PC-3 (cell line): ENCODE measurements around the gene SLC36A3. TPM values are rescaled to one million over a fixed set of nuclear protein-coding genes. Genes with fewer than 3 reads are reported as not detected.

Experiments
- ATAC-seq: fragments of 200-7000 bp; cut with Tn5 transposase; 2 replicates; pipeline ENCODE4 v1.9.1; 2020; ENCODE audit warnings: mild to moderate bottlenecking, moderate library complexity
- BruUV-seq: library from RNA; stranded (reverse); fragments of 400-500 nt; replicated peaks from 2 replicates; lab custom pipeline; 2021; lab: Mats Ljungman, UMichigan
- CTCF ChIA-PET: fragments of 300-600 bp; sonication (Branson Sonifier 250); formaldehyde crosslinking; loops from one replicate; lab custom pipeline; 2022; ENCODE audit warnings: antibody characterized with exemption; lab: Charles Lee
- POLR2A ChIA-PET: fragments of 300-600 bp; sonication (Branson Sonifier 250); formaldehyde crosslinking; loops from one replicate; lab custom pipeline; 2022; ENCODE audit warnings: antibody characterized with exemption; ENCODE audit not compliant: unreplicated experiment; lab: Charles Lee
- DNase-seq: peaks from one replicate; pipeline ENCODE4 v3.0.0-alpha.2; 2015
- H2AFZ ChIP-seq: fragments of 300-600 bp; sonication (generic); 2 replicates; pipeline ENCODE4 v1.6.0; 2016; ENCODE audit warnings: antibody characterized with exemption, low read length
- H3F3A ChIP-seq: fragments of 300-600 bp; sonication (generic); one replicate; pipeline ENCODE4 v1.6.0; 2017; ENCODE audit warnings: antibody characterized with exemption, low read length, control low read depth, mild to moderate bottlenecking; ENCODE audit not compliant: unreplicated experiment
- H3K27ac ChIP-seq: fragments of 300-600 bp; sonication (generic); 2 replicates; pipeline ENCODE4 v1.5.1; 2016; ENCODE audit warnings: mild to moderate bottlenecking, low read length
- H3K27me3 ChIP-seq: fragments of 300-600 bp; sonication (generic); 2 replicates; pipeline ENCODE4 v1.6.1; 2016; ENCODE audit warnings: low read length, mixed read lengths
- H3K36me3 ChIP-seq: fragments of 300-600 bp; sonication (generic); 2 replicates; pipeline ENCODE4 v1.6.1; 2016; ENCODE audit warnings: low read depth, mixed run types, low read length, mixed read lengths
- H3K4me1 ChIP-seq: fragments of 300-600 bp; sonication (generic); 2 replicates; pipeline ENCODE4 v1.5.1; 2016; ENCODE audit warnings: low read length; ENCODE audit not compliant: insufficient read depth
- H3K4me2 ChIP-seq: fragments of 300-600 bp; sonication (generic); 2 replicates; pipeline ENCODE4 v1.6.0; 2016; ENCODE audit warnings: low read length
- H3K4me3 ChIP-seq: fragments of 300-600 bp; sonication (generic); 2 replicates; pipeline ENCODE4 v1.5.1; 2016; ENCODE audit warnings: mild to moderate bottlenecking, low read length, mixed read lengths
- H3K79me2 ChIP-seq: fragments of 300-600 bp; sonication (generic); 2 replicates; pipeline ENCODE4 v1.6.1; 2017; ENCODE audit warnings: low read length, mixed read lengths
- H3K9ac ChIP-seq: fragments of 300-600 bp; sonication (generic); 2 replicates; pipeline ENCODE4 v1.6.0; 2016; ENCODE audit warnings: mild to moderate bottlenecking, low read length
- H3K9me2 ChIP-seq: fragments of 300-600 bp; sonication (generic); replicated peaks from 2 replicates; pipeline ENCODE4 v1.6.1; 2016; ENCODE audit warnings: mixed run types, low read length, mixed read lengths
- H3K9me3 ChIP-seq: fragments of 300-600 bp; sonication (generic); 2 replicates; pipeline ENCODE4 v1.6.1; 2016; ENCODE audit warnings: low read length, mixed read lengths
- H4K20me1 ChIP-seq: fragments of 300-600 bp; sonication (generic); 2 replicates; pipeline ENCODE4 v1.6.1; 2016; ENCODE audit warnings: low read length, mixed read lengths
- EZH2 ChIP-seq: fragments of 300-600 bp; sonication (generic); IDR thresholded peaks from one replicate; pipeline ENCODE4 v1.6.1; 2017; ENCODE audit warnings: antibody characterized with exemption, mild to moderate bottlenecking, low read length; ENCODE audit not compliant: unreplicated experiment
- EZH2phosphoT487 ChIP-seq: fragments of 300-600 bp; sonication (generic); IDR thresholded peaks from 2 replicates; pipeline ENCODE4 v1.6.1; 2018; ENCODE audit warnings: mild to moderate bottlenecking, antibody characterized with exemption, low read length, borderline replicate concordance
- intact Hi-C: fragments of 100-400 bp; cut with micrococcal nuclease; formaldehyde crosslinking; loops from 2 replicates; pipeline ENCODE4 v1.9.0; 2023
- total RNA-seq: library from RNA; depleted of rRNA; stranded (reverse); fragments of >200 nt; gene quantifications from 2 replicates; pipeline ENCODE4 v1.2.3, GENCODE V29; 2014
- TF ChIP-seq, protein P1 (sequence below): fragments of 300-600 bp; sonication (generic); conservative IDR thresholded peaks from 2 replicates; pipeline ENCODE4 v1.5.1; 2017; ENCODE audit warnings: antibody characterized with exemption, low read depth, mild to moderate bottlenecking, low read length

The SLC36A3 gene
- total RNA-seq, 1 experiment from 2014 or later: not detected

- peaks cover 35% of the 10 kb centered on the region for H3K4me1 ChIP-seq
- H3K79me2 ChIP-seq: no peaks in the 10 kb centered on the region
Observed at GRCh38 chr5:151296478-151296830, 7.1 kb downstream of the SLC36A3 start.

GRCh38 chr5:151295791-151296477 lies 7.6 kb downstream of the SLC36A3 start:
- ChIA-PET POLR2A (no interaction called here), CTCF (interaction anchor here (1.5 kb wide), 1 partner anchor 43 kb away, joined by 3 read pairs; the partner anchor contains the start of gene GM2A)
- DNase-seq (peak; percentile 35), ATAC-seq (no peak)
- TF ChIP-seq EZH2phosphoT487 (no peak), EZH2 (no peak)
- TF ChIP-seq, protein P1, sequence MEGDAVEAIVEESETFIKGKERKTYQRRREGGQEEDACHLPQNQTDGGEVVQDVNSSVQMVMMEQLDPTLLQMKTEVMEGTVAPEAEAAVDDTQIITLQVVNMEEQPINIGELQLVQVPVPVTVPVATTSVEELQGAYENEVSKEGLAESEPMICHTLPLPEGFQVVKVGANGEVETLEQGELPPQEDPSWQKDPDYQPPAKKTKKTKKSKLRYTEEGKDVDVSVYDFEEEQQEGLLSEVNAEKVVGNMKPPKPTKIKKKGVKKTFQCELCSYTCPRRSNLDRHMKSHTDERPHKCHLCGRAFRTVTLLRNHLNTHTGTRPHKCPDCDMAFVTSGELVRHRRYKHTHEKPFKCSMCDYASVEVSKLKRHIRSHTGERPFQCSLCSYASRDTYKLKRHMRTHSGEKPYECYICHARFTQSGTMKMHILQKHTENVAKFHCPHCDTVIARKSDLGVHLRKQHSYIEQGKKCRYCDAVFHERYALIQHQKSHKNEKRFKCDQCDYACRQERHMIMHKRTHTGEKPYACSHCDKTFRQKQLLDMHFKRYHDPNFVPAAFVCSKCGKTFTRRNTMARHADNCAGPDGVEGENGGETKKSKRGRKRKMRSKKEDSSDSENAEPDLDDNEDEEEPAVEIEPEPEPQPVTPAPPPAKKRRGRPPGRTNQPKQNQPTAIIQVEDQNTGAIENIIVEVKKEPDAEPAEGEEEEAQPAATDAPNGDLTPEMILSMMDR: no peak
- H3K9me2 ChIP-seq: no peaks in the 10 kb centered on the region
- peak overlapping the region; percentile 48 for H3K4me2 ChIP-seq
- H3K4me1 ChIP-seq: peaks cover 35% of the 10 kb centered on the region
- no peak overlapping the region for H2AFZ ChIP-seq
- intact Hi-C loops: loop anchor here (2.0 to 10.0 kb wide), 2 partner anchors 43 to 449 kb away; partner anchors contain the start of gene GM2A
- no peaks in the 10 kb centered on the region for H3K9me3 ChIP-seq
- peak overlapping the region; percentile 43; the same call in 1 of the 2 replicates for H3K9ac ChIP-seq
- no peaks in the 10 kb centered on the region for H4K20me1 ChIP-seq
- no peak overlapping the region; the same call in 1 of the 2 replicates for H3K4me3 ChIP-seq
- H3K27ac ChIP-seq: peak overlapping the region; percentile 84
- H3K79me2 ChIP-seq: no peaks in the 10 kb centered on the region
- no peaks in the 10 kb centered on the region for H3K27me3 ChIP-seq
- BruUV-seq: no TSS peak
- no peaks in the 10 kb centered on the region for H3K36me3 ChIP-seq
- H3F3A ChIP-seq: no peaks in the 10 kb centered on the region

More at GRCh38 chr5:151296478-151296830, 7.1 kb downstream of the SLC36A3 start:
- H4K20me1 ChIP-seq: no peaks in the 10 kb centered on the region
- peak overlapping the region; percentile 48 for H3K4me2 ChIP-seq
- H3K9ac ChIP-seq: peak overlapping the region; percentile 43
- no peak for TF ChIP-seq EZH2
- TF ChIP-seq EZH2phosphoT487: no peak
- TF ChIP-seq, protein P1: no peak
- no TSS peak for BruUV-seq
- H2AFZ ChIP-seq: no peak overlapping the region
- POLR2A ChIA-PET: no interaction called here
- H3K9me2 ChIP-seq: no peaks in the 10 kb centered on the region
- no peak overlapping the region for H3K4me3 ChIP-seq
- CTCF ChIA-PET: interaction anchor here (1.5 kb wide), 1 partner anchor 44 kb away, joined by 3 read pairs; the partner anchor contains the start of gene GM2A
- DNase-seq: peak; percentile 62
- intact Hi-C loops: loop anchor here (2.0 to 10.0 kb wide), 2 partner anchors 44 to 448 kb away; partner anchors contain the start of gene GM2A
- no peaks in the 10 kb centered on the region for H3F3A ChIP-seq
- H3K36me3 ChIP-seq: no peaks in the 10 kb centered on the region
- no peaks in the 10 kb centered on the region for H3K27me3 ChIP-seq
- ATAC-seq: peak; percentile 32
- H3K27ac ChIP-seq: peak overlapping the region; percentile 84
- H3K9me3 ChIP-seq: no peaks in the 10 kb centered on the region

DNA sequence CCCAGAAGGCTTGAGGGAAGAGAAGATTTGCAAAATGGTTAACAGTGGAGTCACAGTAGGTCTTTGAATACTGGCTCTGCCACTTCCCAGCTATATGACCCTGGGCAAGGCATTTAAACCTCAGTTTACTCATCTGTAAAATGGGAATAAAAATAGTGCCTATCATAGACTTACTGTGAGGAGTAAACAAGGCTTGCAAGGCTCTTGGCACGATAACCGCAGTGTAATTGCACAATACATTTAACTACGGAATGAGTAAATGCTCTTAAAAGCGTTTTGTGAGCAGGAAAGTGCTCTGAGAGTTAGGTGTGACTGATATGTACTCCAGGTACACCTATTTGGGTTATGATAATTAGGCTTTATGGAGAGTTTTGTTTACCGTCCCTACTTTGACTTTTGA lies 8.4 kb downstream of the SLC36A3 start:
- Histone ChIP-seq H2AFZ (no peak overlapping the region), H3K4me1 (peaks cover 35% of the 10 kb centered on the region), H3K27ac (peak overlapping the region; percentile 84), H3K79me2 (no peaks in the 10 kb centered on the region), H3K9me3 (no peaks in the 10 kb centered on the region), H3F3A (no peaks in the 10 kb centered on the region), H3K9ac (no peak overlapping the region), H3K36me3 (no peaks in the 10 kb centered on the region), H3K27me3 (no peaks in the 10 kb centered on the region), H3K4me3 (no peak overlapping the region), H3K9me2 (no peaks in the 10 kb centered on the region), H3K4me2 (peak overlapping the region; percentile 48), H4K20me1 (no peaks in the 10 kb centered on the region)
- intact Hi-C loops: loop anchor here (10.0 kb wide), 1 partner anchor 450 kb away; no protein-coding TSS in a partner anchor
- CTCF ChIA-PET: no interaction called here
- POLR2A ChIA-PET: no interaction called here
- DNase-seq (peak; percentile 95), ATAC-seq (peak; percentile 23)
- BruUV-seq: no TSS peak
- TF ChIP-seq, protein P1: no peak
- TF ChIP-seq EZH2 (no peak), EZH2phosphoT487 (no peak)
